ENCODE measurements around the gene TPCN2. TPM values are rescaled to one million over a fixed set of nuclear protein-coding genes. Genes with fewer than 3 reads are reported as not detected.

TPCN2 gene
- total and polyA plus RNA-seq, 4 donors = 1.5 to 27.9 (median 23.3) TPM

DNA sequence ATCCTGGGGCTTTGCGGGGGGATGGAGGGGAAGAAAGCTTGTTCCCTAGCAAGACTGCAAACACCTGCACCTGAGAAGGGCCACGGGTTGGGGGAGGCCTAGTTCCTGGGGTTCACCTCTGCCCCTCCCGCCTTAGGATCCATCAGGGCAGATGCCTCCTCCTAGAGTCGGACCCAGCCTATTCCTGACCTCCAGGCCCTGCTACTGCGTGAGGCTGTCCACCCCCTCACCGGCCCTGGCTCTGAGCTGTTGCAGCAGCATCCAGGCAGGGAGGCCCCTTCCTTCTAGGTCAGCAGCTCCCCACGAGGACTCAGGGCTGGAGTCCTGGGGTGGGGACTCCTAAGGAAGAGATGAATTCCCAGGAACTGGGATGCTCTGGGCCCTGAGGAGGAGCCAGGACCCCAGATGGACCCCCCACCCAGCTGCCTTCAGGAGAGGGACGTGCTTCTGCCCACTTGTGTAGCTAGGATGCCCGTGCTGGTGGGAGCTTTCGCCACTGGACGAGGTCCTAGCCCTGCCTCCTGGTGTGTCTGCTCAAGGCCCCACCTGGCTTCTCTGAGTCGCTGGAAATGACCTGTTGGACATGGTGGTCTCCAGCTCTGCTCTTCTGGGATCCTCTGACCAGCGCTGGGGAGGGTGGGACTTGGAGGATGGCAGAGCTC lies 46.0 kb upstream of the TPCN2 start:
- peak overlapping the region; percentile 61 to 68 for H3K27ac ChIP-seq (ENCODE audit: low read depth in 1 of 2, low read length in 2 of 2)
- peak; percentile 48 to 64 for DNase-seq
- intact Hi-C loops (cut with DNase I) = no loop called here
- H3K4me1 ChIP-seq (ENCODE audit: control insufficient read depth in 1 of 2, insufficient read depth in 2 of 2, low read length in 2 of 2) = peaks cover 0 to 5% of the 10 kb centered on the region in 2 donors
- WGBS, 2 donors = 66 to 72% methylated on average over 13 of the region's 13 CpGs
- H3K27me3 ChIP-seq (ENCODE audit: control insufficient read depth in 1 of 2, insufficient read depth in 2 of 2, low read length in 1 of 2) = no peaks in the 10 kb centered on the region
- no peak overlapping the region for H3K4me3 ChIP-seq (ENCODE audit: low read length in 2 of 2)
- no peak for ATAC-seq (ENCODE audit: low FRiP score)
- H3K36me3 ChIP-seq (ENCODE audit: control insufficient read depth in 1 of 2, insufficient read depth in 2 of 2, low read length in 1 of 2) = peaks cover 7 to 19% of the 10 kb centered on the region in 2 donors
- no peaks in the 10 kb centered on the region for H3K9me3 ChIP-seq (ENCODE audit: control insufficient read depth, low read length)

DNA sequence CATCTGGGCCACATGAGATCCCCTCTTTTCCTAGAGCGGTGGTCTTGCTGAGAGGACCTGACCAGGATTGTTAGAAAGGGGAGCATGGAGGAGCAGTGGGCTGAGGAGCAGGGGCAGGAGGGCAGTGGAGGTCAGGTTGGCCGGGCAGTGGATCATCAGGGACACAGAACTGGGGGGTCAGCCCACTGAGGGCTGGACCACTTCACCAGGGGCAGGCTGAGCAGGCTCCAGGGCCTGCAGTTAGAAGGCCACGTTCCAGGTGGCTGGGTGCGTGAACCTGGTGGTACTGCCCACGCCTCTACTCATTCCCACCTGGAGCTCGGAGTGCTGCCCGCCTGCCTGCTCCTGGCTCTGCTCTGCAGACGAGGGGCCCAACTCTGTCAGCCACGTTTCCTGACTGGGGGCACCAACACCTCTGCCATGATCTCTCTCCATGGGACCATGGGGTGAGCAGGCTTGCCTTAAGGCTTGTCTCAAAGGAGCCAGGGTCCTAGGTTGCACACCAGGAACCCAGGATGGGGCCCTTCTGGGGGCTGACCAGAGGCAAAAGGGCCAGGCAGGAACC lies 45.3 kb upstream of the TPCN2 start:
- peaks cover 7 to 19% of the 10 kb centered on the region in 2 donors for H3K36me3 ChIP-seq (ENCODE audit: control insufficient read depth in 1 of 2, insufficient read depth in 2 of 2, low read length in 1 of 2)
- H3K27me3 ChIP-seq (ENCODE audit: control insufficient read depth in 1 of 2, insufficient read depth in 2 of 2, low read length in 1 of 2) = no peaks in the 10 kb centered on the region
- H3K4me1 ChIP-seq (ENCODE audit: control insufficient read depth in 1 of 2, insufficient read depth in 2 of 2, low read length in 2 of 2) = peaks cover 0 to 5% of the 10 kb centered on the region in 2 donors
- DNase-seq = peak; percentile 41 to 68
- H3K27ac ChIP-seq (ENCODE audit: low read depth in 1 of 2, low read length in 2 of 2) = peak overlapping the region; percentile 61 to 68
- 84 to 89% methylated on average over 9 of the region's 9 CpGs for WGBS, 2 donors
- no peak overlapping the region for H3K4me3 ChIP-seq (ENCODE audit: low read length in 2 of 2)
- intact Hi-C loops (cut with DNase I) = no loop called here
- no peaks in the 10 kb centered on the region for H3K9me3 ChIP-seq (ENCODE audit: control insufficient read depth, low read length)
- no peak for ATAC-seq (ENCODE audit: low FRiP score)

- 88 to 90% methylated on average over 20 of the region's 20 CpGs for WGBS, 2 donors
- Histone ChIP-seq H3K36me3 (ENCODE audit: control insufficient read depth in 1 of 2, insufficient read depth in 2 of 2, low read length in 1 of 2) (peaks cover 7 to 19% of the 10 kb centered on the region in 2 donors), H3K4me3 (ENCODE audit: low read length in 2 of 2) (no peak overlapping the region), H3K27ac (ENCODE audit: low read depth in 1 of 2, low read length in 2 of 2) (peak overlapping the region in 1 of 2 donors; percentile 68), H3K27me3 (ENCODE audit: control insufficient read depth in 1 of 2, insufficient read depth in 2 of 2, low read length in 1 of 2) (no peaks in the 10 kb centered on the region), H3K4me1 (ENCODE audit: control insufficient read depth in 1 of 2, insufficient read depth in 2 of 2, low read length in 2 of 2) (peaks cover 0 to 5% of the 10 kb centered on the region in 2 donors), H3K9me3 (ENCODE audit: control insufficient read depth, low read length) (no peaks in the 10 kb centered on the region)
- ATAC-seq (ENCODE audit: low FRiP score) (no peak), DNase-seq (peak; percentile 30 to 72)
- intact Hi-C loops (cut with DNase I) = no loop called here
Measured at GRCh38 chr11:69003866-69004367, 44.8 kb upstream of the TPCN2 start.

DNA sequence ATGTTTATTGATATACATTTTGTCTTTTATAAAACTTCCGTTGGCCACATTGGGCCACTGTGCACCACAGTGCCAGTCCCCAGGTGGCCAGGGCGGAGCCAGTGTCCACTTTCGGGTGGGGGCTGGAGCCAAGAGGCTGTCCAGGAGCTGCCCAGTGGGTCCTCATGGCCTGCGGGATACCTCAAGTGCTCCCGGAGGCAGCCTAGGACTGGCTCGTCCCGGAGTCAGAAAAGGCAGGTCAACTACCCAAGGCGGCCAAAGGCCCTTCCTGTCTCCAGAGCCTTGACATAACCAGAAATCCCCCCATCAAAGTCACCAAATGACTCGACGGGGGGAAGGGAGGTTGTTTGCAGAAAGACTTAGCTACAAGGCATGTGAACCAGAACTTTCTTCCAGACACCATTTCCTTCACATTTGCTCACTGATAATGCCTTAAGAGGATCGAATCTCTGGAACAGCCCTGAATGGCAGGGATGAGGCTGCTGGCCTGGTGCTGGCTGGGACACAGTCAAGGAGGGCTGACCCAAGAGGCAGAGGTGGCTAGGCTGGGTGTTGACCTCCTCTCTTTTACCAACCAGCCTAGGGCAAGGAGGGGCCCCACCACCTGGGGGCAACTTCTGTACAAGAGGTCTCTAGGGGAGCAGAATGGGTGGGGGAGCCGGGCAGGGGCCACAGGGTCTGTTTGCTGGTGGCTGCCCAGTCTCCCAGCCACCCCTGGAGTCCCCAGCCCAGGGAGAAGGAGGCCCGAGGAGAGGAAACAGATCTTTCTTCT lies 44.1 kb upstream of the TPCN2 start:
- Histone ChIP-seq H3K27ac (ENCODE audit: low read depth in 1 of 2, low read length in 2 of 2) (peak overlapping the region in 1 of 2 donors; percentile 68), H3K27me3 (ENCODE audit: control insufficient read depth in 1 of 2, insufficient read depth in 2 of 2, low read length in 1 of 2) (no peaks in the 10 kb centered on the region), H3K4me1 (ENCODE audit: control insufficient read depth in 1 of 2, insufficient read depth in 2 of 2, low read length in 2 of 2) (peaks cover 0 to 5% of the 10 kb centered on the region in 2 donors), H3K36me3 (ENCODE audit: control insufficient read depth in 1 of 2, insufficient read depth in 2 of 2, low read length in 1 of 2) (peaks cover 7 to 19% of the 10 kb centered on the region in 2 donors), H3K9me3 (ENCODE audit: control insufficient read depth, low read length) (no peaks in the 10 kb centered on the region), H3K4me3 (ENCODE audit: low read length in 2 of 2) (no peak overlapping the region)
- no peak for ATAC-seq (ENCODE audit: low FRiP score)
- 77 to 78% methylated on average over 12 to 13 of the region's 13 CpGs for WGBS, 2 donors
- DNase-seq = peak; percentile 19 to 68
- intact Hi-C loops (cut with DNase I) = no loop called here

DNA sequence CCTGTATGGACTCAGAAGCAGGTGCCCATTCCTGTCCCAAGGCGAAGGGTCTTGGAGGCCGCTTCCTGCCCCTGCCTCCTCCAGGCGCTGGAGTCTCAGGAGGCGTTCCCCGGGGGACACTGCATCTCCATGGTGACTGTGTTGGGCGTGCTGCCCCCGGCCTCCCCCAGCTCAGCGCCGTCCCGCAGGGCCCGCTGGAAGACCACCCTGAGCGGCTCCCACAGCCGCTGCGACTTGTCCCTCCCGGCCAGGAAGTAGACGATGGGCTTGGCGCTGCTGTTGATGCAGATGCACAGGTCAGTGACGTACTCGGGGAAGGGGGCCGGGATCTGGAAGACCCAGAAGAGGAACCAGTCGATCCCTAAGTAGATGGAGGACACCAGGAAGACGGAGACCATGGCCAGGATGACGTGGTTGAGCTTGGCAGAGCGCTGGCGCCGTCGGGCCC lies 43.5 kb upstream of the TPCN2 start:
- ATAC-seq (ENCODE audit: low FRiP score) = no peak
- Histone ChIP-seq H3K36me3 (ENCODE audit: control insufficient read depth in 1 of 2, insufficient read depth in 2 of 2, low read length in 1 of 2) (peaks cover 7 to 19% of the 10 kb centered on the region in 2 donors), H3K27ac (ENCODE audit: low read depth in 1 of 2, low read length in 2 of 2) (peak overlapping the region in 1 of 2 donors; percentile 16), H3K4me1 (ENCODE audit: control insufficient read depth in 1 of 2, insufficient read depth in 2 of 2, low read length in 2 of 2) (peaks cover 0 to 5% of the 10 kb centered on the region in 2 donors), H3K9me3 (ENCODE audit: control insufficient read depth, low read length) (no peaks in the 10 kb centered on the region), H3K4me3 (ENCODE audit: low read length in 2 of 2) (no peak overlapping the region), H3K27me3 (ENCODE audit: control insufficient read depth in 1 of 2, insufficient read depth in 2 of 2, low read length in 1 of 2) (no peaks in the 10 kb centered on the region)
- WGBS, 2 donors = 89 to 90% methylated on average over 27 of the region's 27 CpGs
- DNase-seq = no peak
- intact Hi-C loops (cut with DNase I) = no loop called here

DNA sequence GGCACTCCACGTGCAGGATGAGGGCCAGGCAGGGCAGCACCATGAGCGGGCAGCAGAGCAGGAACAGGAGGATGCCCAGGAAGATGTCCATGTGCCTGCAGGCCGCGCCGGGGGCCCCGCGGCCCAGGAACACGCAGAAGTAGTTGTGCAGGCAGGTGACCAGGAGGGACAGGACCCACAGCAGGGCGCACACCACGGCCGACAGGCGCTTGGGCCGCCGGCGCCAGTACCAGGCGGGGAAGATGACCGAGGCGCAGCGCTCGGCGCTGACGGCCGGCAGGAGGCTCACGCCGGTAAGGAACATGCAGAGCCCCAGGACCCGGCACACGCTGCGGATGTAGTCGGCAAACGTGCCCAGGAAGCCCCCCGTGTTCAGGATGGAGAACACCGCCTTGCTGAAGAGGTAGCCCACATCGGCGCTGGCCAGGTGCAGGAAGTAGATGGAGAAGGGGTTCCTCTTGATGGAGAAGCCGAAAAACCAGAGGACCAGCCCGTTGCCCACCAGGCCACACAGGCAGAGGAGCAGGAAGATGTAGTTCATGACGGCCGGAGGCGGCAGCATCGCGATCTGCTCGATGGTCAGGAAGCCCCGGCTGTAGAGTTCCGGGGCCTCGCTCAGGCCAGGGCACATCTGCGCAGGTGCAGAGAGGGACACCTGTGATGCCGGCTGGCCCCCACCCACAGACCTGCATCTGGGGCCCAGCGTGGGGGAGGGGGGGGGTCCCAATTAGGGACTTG lies 42.9 kb upstream of the TPCN2 start:
- 90 to 91% methylated on average over 48 of the region's 48 CpGs for WGBS, 2 donors
- ATAC-seq (ENCODE audit: low FRiP score) = no peak
- H3K4me3 ChIP-seq (ENCODE audit: low read length in 2 of 2) = no peak overlapping the region
- peaks cover 0 to 5% of the 10 kb centered on the region in 2 donors for H3K4me1 ChIP-seq (ENCODE audit: control insufficient read depth in 1 of 2, insufficient read depth in 2 of 2, low read length in 2 of 2)
- intact Hi-C loops (cut with DNase I) = no loop called here
- no peaks in the 10 kb centered on the region for H3K9me3 ChIP-seq (ENCODE audit: control insufficient read depth, low read length)
- no peaks in the 10 kb centered on the region for H3K27me3 ChIP-seq (ENCODE audit: control insufficient read depth in 1 of 2, insufficient read depth in 2 of 2, low read length in 1 of 2)
- DNase-seq = peak in 1 of 2 donors; percentile 70
- H3K36me3 ChIP-seq (ENCODE audit: control insufficient read depth in 1 of 2, insufficient read depth in 2 of 2, low read length in 1 of 2) = peaks cover 7 to 19% of the 10 kb centered on the region in 2 donors
- no peak overlapping the region for H3K27ac ChIP-seq (ENCODE audit: low read depth in 1 of 2, low read length in 2 of 2)

GRCh38 chr11:69006816-69007215 lies 41.9 kb upstream of the TPCN2 start:
- Histone ChIP-seq H3K9me3 (ENCODE audit: control insufficient read depth, low read length) (no peaks in the 10 kb centered on the region), H3K4me3 (ENCODE audit: low read length in 2 of 2) (no peak overlapping the region), H3K36me3 (ENCODE audit: control insufficient read depth in 1 of 2, insufficient read depth in 2 of 2, low read length in 1 of 2) (peaks cover 7 to 19% of the 10 kb centered on the region in 2 donors), H3K27me3 (ENCODE audit: control insufficient read depth in 1 of 2, insufficient read depth in 2 of 2, low read length in 1 of 2) (no peaks in the 10 kb centered on the region), H3K4me1 (ENCODE audit: control insufficient read depth in 1 of 2, insufficient read depth in 2 of 2, low read length in 2 of 2) (no peaks in the 10 kb centered on the region), H3K27ac (ENCODE audit: low read depth in 1 of 2, low read length in 2 of 2) (no peak overlapping the region)
- no peak for ATAC-seq (ENCODE audit: low FRiP score)
- intact Hi-C loops (cut with DNase I) = no loop called here
- 85 to 87% methylated on average over 12 of the region's 12 CpGs for WGBS, 2 donors
- DNase-seq = peak in 1 of 2 donors; percentile 38

GRCh38 chr11:69007975-69008381 lies 40.8 kb upstream of the TPCN2 start:
- DNase-seq (peak; percentile 55 to 69), ATAC-seq (ENCODE audit: low FRiP score) (no peak)
- Histone ChIP-seq H3K4me1 (ENCODE audit: control insufficient read depth in 1 of 2, insufficient read depth in 2 of 2, low read length in 2 of 2) (no peaks in the 10 kb centered on the region), H3K36me3 (ENCODE audit: control insufficient read depth in 1 of 2, insufficient read depth in 2 of 2, low read length in 1 of 2) (peaks cover 7 to 19% of the 10 kb centered on the region in 2 donors), H3K27me3 (ENCODE audit: control insufficient read depth in 1 of 2, insufficient read depth in 2 of 2, low read length in 1 of 2) (no peaks in the 10 kb centered on the region), H3K4me3 (ENCODE audit: low read length in 2 of 2) (no peak overlapping the region), H3K9me3 (ENCODE audit: control insufficient read depth, low read length) (no peaks in the 10 kb centered on the region), H3K27ac (ENCODE audit: low read depth in 1 of 2, low read length in 2 of 2) (peak overlapping the region; percentile 58 to 83)
- 35 to 39% methylated on average over 8 of the region's 8 CpGs for WGBS, 2 donors
- intact Hi-C loops (cut with DNase I) = no loop called here

All from aorta (tissue), 5 donors.